OCI-LY3 (cell line): Measurements from ENCODE around the gene CORO2B.

ENCODE experiments used
- H2AFZ ChIP-seq: fragments of 200-600, 300-600 bp; shearing (Covaris generic); 2 replicates; pipeline ENCODE4 v1.6.0; 2014; ENCODE audit warnings: antibody characterized with exemption, low read depth, low read length
- H3K27ac ChIP-seq: fragments of 200-600, 300-600 bp; sonication (generic); 2 replicates; pipeline ENCODE4 v1.5.1; 2014; ENCODE audit warnings: mild to moderate bottlenecking, low read length, moderate library complexity, mixed read lengths
- H3K27me3 ChIP-seq: fragments of 200-600, 300-600 bp; sonication (generic); 2 replicates; pipeline ENCODE4 v1.6.1; 2014; ENCODE audit warnings: low read depth, low read length, mixed read lengths
- H3K36me3 ChIP-seq: fragments of 200-600, 300-600 bp; sonication (generic); replicated peaks from 2 replicates; pipeline ENCODE3; 2014; ENCODE audit warnings: low read depth, low read length, mixed read lengths
- H3K4me1 ChIP-seq: fragments of 300-600, 200-600 bp; sonication (generic); 2 replicates; pipeline ENCODE4 v1.6.1; 2014; ENCODE audit warnings: low read length, mixed read lengths
- H3K4me2 ChIP-seq: fragments of 200-600, 300-600 bp; sonication (generic); 2 replicates; pipeline ENCODE4 v1.6.1; 2014; ENCODE audit warnings: low read length, mixed read lengths
- H3K4me3 ChIP-seq: fragments of 300-600, 200-600 bp; sonication (generic); 2 replicates; pipeline ENCODE4 v1.5.1; 2014; ENCODE audit warnings: antibody characterized with exemption, mild to moderate bottlenecking, low read length, moderate library complexity
- H3K79me2 ChIP-seq: fragments of 300-600, 200-600 bp; shearing (Covaris generic); 2 replicates; pipeline ENCODE4 v1.6.1; 2014; ENCODE audit warnings: mild to moderate bottlenecking, low read length, mixed read lengths
- H3K9ac ChIP-seq: fragments of 300-600, 200-600 bp; shearing (Covaris generic); 2 replicates; pipeline ENCODE4 v1.6.0; 2014; ENCODE audit warnings: mild to moderate bottlenecking, low read length, moderate library complexity
- H3K9me3 ChIP-seq: fragments of 200-600, 300-600 bp; shearing (Covaris generic); 2 replicates; pipeline ENCODE4 v1.6.1; 2014; ENCODE audit warnings: low read length, mixed read lengths; ENCODE audit not compliant: insufficient read depth
- H4K20me1 ChIP-seq: fragments of 200-600, 300-600 bp; sonication (generic); 2 replicates; pipeline ENCODE4 v1.6.1; 2016; ENCODE audit warnings: low read length, mixed read lengths; ENCODE audit not compliant: insufficient read depth
- CTCF ChIP-seq: fragments of 200-600, 300-600 bp; sonication (generic); IDR thresholded peaks from 2 replicates; pipeline ENCODE4 v1.5.1; 2014; ENCODE audit warnings: antibody characterized with exemption, low read length, low read depth
- EZH2phosphoT487 ChIP-seq: fragments of 200-600 bp; shearing (Covaris generic); IDR thresholded peaks from 2 replicates; pipeline ENCODE4 v1.6.1; 2018; ENCODE audit warnings: antibody characterized with exemption, mixed run types, low read depth

Gene CORO2B

GRCh38 chr15:68730976-68731897, 152.4 kb downstream of the CORO2B start:
- Histone ChIP-seq H3K27ac (no peak overlapping the region), H3K4me3 (no peak overlapping the region), H3K9me3 (no peaks in the 10 kb centered on the region), H3K4me1 (peaks cover 29% of the 10 kb centered on the region), H3K4me2 (no peak overlapping the region), H4K20me1 (no peaks in the 10 kb centered on the region), H3K36me3 (no peaks in the 10 kb centered on the region), H3K79me2 (no peaks in the 10 kb centered on the region), H2AFZ (no peak overlapping the region), H3K27me3 (peaks cover 47% of the 10 kb centered on the region), H3K9ac (no peak overlapping the region)
- TF ChIP-seq CTCF (no peak), EZH2phosphoT487 (no peak)

DNA sequence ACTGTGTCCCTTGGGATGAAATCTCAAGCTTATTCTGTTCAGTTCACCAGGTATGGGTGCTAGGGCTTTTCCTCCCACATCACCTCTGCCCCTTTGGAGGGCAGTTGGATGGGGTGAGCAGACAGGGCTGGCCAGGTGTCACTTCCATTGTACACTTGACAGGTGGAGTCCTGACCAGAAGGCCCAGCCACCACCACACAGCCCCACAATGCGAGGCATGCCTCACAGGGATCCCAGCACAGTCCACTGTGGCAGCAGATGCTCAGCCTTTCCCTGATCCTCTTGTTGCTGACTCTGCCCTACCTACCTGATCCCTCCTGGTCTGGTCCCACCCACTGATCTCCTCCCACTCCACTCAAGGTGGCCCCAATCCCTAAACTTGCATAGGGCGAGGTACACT, 153.7 kb downstream of the CORO2B start:
- Histone ChIP-seq H3K27me3 (peaks cover 40% of the 10 kb centered on the region), H3K4me1 (peaks cover 29% of the 10 kb centered on the region), H3K27ac (no peak overlapping the region), H3K79me2 (no peaks in the 10 kb centered on the region), H3K4me2 (no peak overlapping the region), H4K20me1 (no peaks in the 10 kb centered on the region), H3K36me3 (no peaks in the 10 kb centered on the region), H3K4me3 (no peak overlapping the region), H3K9ac (no peak overlapping the region), H3K9me3 (no peaks in the 10 kb centered on the region), H2AFZ (no peak overlapping the region)
- TF ChIP-seq EZH2phosphoT487 (no peak), CTCF (no peak)

DNA sequence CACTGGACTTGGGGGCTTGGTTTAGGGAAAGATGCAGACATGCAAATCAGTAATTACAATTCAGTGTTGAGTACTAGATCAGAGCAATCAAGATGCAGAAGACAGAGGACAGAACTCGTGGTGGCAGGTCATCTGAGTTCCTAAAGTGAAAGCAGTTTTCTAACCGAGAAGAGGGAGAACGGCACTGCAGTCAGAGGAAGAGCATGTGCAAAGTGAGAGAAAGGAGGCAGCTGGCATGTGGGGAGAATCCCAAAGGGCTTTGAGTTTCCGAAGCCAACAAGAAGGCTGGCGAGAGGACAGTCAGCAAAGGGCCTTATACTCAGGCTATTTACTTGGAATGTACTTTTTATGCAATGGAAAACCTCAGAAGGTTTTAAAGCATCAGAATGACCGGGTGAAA, 154.9 kb downstream of the CORO2B start:
- Histone ChIP-seq H3K79me2 (no peaks in the 10 kb centered on the region), H3K9me3 (no peaks in the 10 kb centered on the region), H3K9ac (no peak overlapping the region), H3K4me2 (peak overlapping the region; percentile 30), H3K4me1 (peaks cover 29% of the 10 kb centered on the region), H3K36me3 (no peaks in the 10 kb centered on the region), H2AFZ (no peak overlapping the region), H3K27me3 (peaks cover 33% of the 10 kb centered on the region), H4K20me1 (no peaks in the 10 kb centered on the region), H3K27ac (no peak overlapping the region), H3K4me3 (peak overlapping the region; percentile 29; the same call in 1 of the 2 replicates)
- TF ChIP-seq CTCF (no peak), EZH2phosphoT487 (no peak)

- H4K20me1 ChIP-seq: no peaks in the 10 kb centered on the region
- peaks cover 29% of the 10 kb centered on the region for H3K4me1 ChIP-seq
- no peaks in the 10 kb centered on the region for H3K79me2 ChIP-seq
- H3K36me3 ChIP-seq: no peaks in the 10 kb centered on the region
- peak overlapping the region; percentile 50; the same call in 1 of the 2 replicates for H3K4me2 ChIP-seq
- peaks cover 27% of the 10 kb centered on the region for H3K27me3 ChIP-seq
- H2AFZ ChIP-seq: no peak overlapping the region
- no peak for TF ChIP-seq CTCF
- H3K9ac ChIP-seq: no peak overlapping the region
- H3K9me3 ChIP-seq: no peaks in the 10 kb centered on the region
- H3K4me3 ChIP-seq: no peak overlapping the region
- H3K27ac ChIP-seq: no peak overlapping the region
These were observed 155.6 kb downstream of the CORO2B start for GRCh38 chr15:68734352-68734751.
